COLO829 (cell line): Measurements from ENCODE around the gene NR5A1.

Source experiments
- DNase-seq: peaks from one replicate; pipeline ENCODE4 v3.0.0; 2012; ENCODE audit warnings: low spot score

The NR5A1 gene

DNA sequence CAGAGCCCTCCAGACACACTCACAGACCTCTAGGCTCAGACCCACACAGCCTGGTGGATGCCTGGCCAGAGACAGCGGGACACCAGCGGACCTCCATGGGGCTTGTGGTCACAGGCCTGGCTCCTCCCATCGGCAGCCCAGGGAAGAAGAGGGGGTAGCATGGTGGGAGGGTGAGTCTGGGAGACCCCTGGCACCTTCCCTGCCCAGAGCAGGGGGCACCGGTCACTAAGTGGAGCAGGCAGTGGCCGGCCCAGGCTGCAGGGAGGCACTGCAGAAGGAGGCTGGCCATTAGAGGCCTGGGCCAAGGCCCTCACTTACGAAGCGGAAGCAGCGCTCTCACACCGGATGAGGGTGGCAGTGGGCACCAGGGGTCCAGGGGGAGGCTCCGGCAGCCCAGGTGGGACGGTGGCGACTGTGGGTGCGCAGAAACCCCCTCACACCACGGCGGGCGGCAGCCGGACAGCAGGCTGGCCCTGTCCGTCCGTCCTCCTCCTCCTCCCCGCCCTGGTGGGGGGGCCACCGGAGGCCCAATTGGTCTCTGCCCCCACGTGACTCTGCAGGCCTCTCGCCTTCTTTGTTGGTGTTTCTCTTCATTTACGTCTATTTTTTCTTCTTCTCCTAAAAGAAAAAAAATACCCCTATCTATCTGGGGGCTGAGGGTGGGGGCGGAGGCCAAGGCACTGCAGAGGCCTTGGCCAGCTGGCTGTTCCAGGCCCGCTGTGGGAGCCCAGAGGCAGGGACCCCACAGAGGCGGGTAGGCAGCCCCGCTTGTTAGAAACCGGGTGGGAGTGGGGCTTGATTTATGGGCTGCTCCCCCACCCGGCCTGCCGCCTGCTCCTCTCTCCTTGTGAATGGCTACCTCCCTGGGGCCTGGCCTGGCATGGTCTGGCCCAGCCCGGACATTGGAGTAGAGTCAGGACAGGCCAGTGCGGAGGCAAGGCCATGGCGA, at the start of gene NR5A1:
Gene NR5A1 (minus strand): TSS at position 469 of the 949 bp plus-strand sequence. CDS start 4,004 bp downstream, outside the sequence.
- no peak for DNase-seq

- no peak for DNase-seq
These were observed 47.8 kb upstream of the NR5A1 start for GRCh38 chr9:124555043-124555442.

- no peak for DNase-seq
These were observed 46.5 kb upstream of the NR5A1 start for GRCh38 chr9:124553738-124554137.

DNA sequence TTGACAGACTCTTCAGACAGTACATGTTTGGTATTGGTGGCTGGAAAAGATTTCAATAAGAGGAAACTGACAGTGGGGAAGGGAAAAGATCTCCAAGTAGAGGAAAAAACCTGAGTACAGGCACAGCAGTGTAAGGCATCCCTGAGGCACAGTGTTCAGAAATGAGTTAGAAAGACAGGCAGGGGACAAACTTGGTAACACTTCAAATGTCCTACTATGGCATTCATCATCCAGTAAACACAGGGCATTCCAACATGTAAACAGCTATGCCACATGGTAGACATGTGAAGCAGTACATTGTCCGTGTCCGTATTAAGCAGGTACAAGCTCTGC, 45.0 kb upstream of the NR5A1 start:
- DNase-seq, result no peak

DNA sequence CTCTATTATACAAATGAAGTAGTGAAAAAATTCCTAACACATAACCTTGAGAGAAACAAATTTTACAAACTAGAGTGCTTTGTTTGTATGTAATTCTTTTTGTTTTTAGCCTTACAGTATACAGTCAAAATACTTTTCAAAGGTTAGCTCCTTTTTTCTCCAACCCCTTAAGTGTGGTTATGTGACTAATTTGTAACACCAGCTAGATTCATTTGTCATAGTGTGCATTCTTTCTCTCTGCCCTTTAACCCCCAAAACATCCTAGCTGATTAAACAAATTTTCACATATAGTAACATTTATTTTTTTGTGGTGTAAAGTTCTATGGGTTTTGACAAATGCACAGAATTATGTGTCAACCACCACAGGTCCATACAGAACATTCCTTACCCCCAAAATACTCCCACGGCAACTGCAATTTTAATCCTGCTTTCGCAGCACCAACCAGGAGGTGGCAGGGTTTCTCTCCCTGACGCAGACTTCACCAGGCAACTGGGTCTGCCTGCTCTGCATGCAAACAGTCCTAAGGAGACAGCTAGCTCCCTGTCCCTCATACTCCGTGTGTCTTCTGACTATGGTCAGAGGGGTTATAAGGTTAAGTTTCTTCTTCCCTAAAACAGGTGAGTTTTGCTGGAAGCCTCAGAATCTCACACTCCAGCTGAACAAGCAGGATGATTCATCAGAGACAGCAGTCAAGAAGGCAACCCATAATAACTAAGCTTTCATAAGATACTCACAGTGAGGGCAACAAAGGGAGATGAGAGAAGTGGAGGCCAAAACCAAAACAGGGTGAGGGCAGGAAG, 44.5 kb upstream of the NR5A1 start:
- DNase-seq, result peak; percentile 86

DNA sequence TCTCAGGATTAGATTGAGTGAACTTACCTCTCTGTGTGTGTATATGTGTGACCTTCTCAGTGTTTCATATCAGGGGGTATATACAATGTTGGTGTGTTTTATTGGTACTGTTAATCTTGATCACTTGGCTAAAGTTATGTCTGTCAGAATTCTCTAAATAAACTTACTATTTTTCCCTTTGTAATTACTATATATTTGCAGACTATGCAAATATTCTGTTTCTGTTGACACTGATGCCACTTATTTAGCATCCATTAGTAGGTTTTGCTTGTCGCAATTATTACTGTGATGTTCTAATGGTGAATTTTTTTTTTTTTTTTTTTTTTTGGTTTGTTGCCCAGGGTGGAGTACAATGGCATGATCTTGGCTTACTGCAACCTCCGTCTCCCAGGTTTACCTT, 42.9 kb upstream of the NR5A1 start:
- no peak for DNase-seq

DNA sequence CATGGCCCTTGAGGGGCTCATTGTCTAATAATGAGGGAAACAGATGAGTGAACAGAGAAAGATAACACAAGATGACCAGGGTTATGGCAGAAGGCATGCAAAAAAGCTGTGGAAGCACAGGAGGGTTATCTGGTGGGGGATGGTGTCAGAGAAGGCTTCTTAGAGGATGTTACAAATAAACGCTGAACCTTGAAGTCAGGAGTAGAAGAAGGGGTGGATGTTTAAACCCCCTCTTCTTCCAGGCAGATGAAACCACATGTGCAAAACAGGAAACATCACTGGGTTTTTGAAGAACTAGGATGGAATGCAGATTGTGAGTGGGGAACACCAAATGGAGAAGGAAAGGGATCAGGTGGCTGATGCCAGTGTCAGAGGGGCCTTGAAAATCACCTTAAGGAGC, 41.8 kb upstream of the NR5A1 start:
- DNase-seq, result no peak

- no peak for DNase-seq
These were observed 37.3 kb upstream of the NR5A1 start for GRCh38 chr9:124544535-124544934.

DNA sequence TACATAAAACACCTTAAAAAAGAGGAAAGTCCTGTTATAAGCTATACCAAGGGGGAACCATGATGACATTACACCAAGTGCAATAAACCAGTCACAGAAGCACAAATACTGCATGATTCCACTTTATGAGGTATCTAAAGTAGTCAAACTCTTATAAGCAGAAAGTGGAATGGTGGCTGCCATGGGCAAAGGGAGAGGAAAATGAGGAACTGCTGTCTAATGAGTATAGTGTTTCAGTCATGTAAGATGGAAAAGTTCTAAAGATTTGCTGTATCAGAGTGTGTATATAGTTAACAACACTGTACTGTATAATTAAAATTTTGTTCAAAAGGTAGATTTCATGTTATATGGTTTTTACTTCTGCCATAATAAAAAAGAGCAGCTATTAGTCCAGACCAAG, 34.6 kb upstream of the NR5A1 start:
- DNase-seq, result no peak

GRCh38 chr9:124537926-124538325, 30.7 kb upstream of the NR5A1 start:
- no peak for DNase-seq

DNA sequence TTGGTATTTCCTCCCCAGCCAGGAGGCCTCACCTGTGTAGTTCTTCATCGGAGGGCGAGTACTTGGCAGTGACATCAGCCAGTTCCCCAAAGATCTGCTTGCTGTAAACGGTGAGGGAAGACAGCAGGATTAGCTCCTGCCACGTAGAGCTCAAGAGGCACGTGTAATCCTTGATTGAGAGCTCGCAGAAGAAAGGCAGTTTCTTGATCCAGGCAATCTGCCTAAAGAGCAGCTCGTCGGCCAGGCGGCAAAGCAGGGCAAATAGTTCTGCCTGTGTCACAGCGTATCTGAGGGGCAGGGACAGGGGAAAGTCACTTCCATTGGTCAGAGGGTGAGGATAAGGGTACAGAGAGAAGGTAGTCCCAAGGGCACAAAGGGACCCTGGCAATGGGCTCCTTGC, 28.6 kb upstream of the NR5A1 start:
- no peak for DNase-seq

DNA sequence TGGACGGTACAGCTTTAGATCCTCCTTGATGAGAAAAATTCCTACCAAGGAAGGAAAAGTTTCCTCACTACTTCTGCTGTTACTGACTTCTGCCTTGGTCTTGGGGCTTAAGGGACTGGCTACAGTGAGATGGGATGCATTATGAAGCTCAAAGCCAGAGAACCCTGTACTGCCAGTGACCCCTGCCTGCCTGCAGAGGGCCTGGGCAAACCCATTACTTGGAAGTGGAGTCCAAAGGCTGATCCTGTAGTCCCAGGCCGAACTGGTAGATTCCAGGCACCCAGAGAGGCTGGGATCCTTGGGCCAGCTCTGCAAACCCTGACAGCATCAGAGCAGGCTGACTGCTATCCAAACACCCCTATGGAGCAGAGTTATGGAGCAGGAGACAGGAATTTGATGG, 25.7 kb upstream of the NR5A1 start:
- no peak for DNase-seq

GRCh38 chr9:124531115-124531514, 23.9 kb upstream of the NR5A1 start:
- DNase-seq, result no peak

DNA sequence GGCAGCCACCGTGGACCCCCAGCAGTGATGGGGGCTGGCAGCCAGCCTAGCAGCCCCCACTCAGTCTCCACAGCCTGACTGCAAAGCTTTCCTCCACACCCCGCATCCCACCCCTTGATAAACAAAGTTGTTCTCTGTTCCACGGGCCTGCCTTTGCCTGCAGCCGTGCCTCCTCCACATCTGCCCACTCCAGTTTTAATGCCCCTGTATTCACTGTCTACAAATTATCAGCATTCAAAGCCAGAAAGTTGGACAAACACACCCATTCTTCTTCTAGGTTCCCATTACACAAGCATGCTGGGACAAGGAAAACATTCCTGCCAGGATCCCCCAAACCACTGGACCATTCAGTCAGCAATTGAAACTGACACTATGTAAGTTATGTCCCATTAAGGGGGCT, 23.0 kb upstream of the NR5A1 start:
- peak; percentile 54 for DNase-seq

DNA sequence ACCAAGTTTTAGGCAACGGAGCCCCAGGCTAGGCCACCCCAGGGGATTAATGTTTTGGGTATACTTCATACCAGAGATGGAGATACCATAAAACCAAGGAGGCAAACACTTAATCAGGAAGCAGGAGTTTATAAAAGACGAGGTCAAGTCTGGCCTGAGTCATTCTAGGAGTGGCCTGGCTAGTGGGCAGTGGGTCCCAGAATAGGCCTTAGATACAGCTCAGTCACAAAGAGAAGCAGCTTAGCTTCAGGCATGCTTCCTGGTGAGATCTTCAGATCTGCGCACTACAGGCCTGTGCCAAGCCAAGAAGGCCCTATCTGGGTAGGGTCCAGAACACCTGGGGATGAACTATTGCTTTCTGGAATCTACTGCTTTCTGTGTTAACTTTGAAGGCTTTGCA, 20.6 kb upstream of the NR5A1 start:
- no peak for DNase-seq

GRCh38 chr9:124526174-124526573, 19.0 kb upstream of the NR5A1 start:
- DNase-seq, result no peak

- no peak for DNase-seq
These were observed 15.2 kb upstream of the NR5A1 start for GRCh38 chr9:124522121-124523098.

GRCh38 chr9:124521142-124521541, 13.9 kb upstream of the NR5A1 start:
- DNase-seq, result no peak

- peak; percentile 95 for DNase-seq
These were observed 13.0 kb upstream of the NR5A1 start for GRCh38 chr9:124520206-124520596.

GRCh38 chr9:124518116-124518515, 10.9 kb upstream of the NR5A1 start:
- DNase-seq, result no peak

- no peak for DNase-seq
These were observed 10.4 kb upstream of the NR5A1 start for GRCh38 chr9:124517600-124517999.

- no peak for DNase-seq
These were observed 7.7 kb upstream of the NR5A1 start for GRCh38 chr9:124514874-124515273.
